Left forelimb (tissue), 1 donor: Measurements from ENCODE around the gene HMCN1.
"Not testable (repeated sequence)": the region's sequence is repeated elsewhere in the genome, so short reads cannot be mapped to it uniquely, and the experiment has no call there.

Source experiments
- DNase-seq: peaks from one replicate; pipeline ENCODE4 v3.0.0-alpha.2; 2018; ENCODE audit warnings: low spot score

HMCN1 gene

GRCh38 chr1:186202776-186203175 is 468.6 kb downstream of the HMCN1 start:
- DNase-seq, result no peak

GRCh38 chr1:186206048-186206570 is 471.9 kb downstream of the HMCN1 start:
- DNase-seq, result no peak

DNA sequence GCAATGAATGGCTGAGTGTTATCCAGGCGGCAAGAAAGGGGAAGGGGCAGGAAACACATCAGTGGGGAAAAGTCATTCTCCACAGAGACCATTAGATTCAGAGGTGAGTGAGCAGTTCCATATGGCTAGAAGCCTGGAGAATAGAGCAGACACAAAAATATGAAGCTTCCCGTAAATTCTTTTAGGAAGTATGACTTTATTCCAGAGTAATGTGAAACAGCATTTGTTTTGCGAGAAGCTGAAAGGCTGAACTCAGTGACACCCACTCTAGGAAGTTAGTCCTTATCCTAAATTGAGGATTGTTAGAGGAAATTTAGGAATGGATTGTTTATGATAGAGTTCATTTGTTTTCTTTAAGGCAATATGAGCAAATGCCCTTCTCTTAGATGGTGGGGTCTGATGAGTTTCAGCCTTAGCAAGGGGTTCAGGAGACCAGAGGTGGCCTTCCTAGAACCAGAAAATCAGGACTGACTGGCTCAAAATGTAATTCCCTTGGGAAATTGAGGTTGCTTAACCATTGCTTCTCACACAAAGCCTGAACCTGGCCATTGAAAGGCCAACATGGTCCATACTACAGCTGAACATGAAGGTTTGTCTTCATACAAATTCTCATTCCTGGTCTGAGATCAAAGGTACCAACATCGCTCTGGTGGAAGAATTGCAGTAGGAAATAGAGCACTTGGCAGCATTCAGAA is 473.3 kb downstream of the HMCN1 start:
- DNase-seq, result no peak

DNA sequence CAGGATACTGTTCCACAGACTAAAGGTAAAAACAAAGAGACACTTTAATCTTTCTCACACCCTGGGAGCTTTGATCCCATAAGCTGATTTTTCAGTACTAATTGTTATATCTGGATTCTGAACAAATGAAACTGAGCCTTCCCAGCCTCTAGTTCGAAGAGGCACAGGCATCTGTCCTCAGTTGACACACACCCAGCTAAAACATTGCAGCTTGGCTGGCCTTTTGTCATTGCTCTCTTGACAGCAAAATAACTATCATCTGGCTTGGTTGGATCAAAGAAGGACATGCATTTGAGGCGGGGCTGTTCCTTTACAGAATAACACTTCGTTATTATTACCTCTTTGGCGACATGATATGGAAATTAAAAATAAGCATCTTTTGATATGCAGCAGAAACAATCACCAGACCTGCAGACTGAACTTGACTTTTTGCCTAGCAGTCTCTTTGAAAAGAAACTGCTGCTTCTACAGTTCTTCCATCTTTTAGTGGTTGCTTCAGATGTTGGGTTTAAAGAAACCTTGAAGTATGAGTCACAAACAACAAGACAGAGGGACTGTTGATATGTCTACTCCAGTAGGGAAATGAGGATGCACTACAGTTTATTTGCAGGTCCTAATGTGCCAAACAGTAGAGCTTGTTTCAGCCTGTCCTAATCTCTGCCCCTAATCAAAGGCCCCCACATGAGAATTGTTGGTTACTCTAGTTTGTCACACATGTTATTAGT is 474.4 kb downstream of the HMCN1 start:
- no peak for DNase-seq

GRCh38 chr1:186210258-186210657 is 476.1 kb downstream of the HMCN1 start:
- DNase-seq, result no peak

- DNase-seq, result not testable (repeated sequence)
Observed at GRCh38 chr1:186211583-186211982, 477.4 kb downstream of the HMCN1 start.

DNA sequence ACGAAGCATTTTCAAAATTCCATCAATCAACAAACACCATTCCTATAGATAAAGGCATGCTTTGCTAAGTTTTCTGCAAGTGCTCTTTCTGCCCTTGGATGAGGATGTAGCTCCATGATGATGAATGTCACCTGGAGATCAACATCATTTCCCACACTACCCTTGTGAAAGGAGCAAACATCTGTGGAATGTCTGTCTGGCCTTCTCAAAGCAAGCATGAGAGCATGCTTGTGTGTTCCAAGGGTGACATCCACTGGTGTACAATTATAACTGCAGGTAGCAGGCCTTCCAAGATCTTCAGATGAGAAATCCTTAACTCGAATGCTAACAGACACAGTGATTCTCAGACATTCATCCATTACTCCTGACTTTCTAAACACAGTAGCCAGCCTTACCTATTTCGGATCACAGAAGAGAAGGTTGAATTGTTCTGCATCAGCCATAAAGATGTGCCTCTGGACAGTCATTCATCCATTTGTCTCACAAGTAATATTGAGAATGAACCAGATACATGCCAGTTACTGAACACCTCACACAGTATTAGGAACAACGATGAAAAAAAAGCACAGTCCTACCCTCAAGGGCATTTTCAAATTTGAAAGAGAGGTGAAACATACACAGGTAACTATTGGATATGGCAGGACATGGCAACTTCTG is 478.5 kb downstream of the HMCN1 start:
- peak; percentile 69 for DNase-seq

DNA sequence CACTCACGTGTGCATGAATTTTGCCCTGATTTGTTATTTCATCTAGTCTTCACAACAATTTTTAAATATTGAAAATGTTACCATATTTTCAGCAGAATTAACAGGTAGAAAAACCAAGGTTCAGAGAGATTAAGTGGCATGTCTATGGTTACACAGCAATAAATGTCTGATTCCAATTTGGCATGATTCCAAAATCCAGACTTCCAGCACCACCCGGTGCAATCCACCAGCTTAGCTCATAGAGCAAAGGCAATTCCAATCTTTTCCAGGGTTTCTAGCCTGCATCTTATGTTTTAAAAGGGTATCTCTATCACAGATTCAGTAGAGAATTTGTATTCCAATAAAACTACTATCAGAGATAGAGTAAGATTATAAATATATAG is 479.0 kb downstream of the HMCN1 start:
- no peak for DNase-seq

GRCh38 chr1:186214791-186215190 is 480.6 kb downstream of the HMCN1 start:
- no peak for DNase-seq

DNA sequence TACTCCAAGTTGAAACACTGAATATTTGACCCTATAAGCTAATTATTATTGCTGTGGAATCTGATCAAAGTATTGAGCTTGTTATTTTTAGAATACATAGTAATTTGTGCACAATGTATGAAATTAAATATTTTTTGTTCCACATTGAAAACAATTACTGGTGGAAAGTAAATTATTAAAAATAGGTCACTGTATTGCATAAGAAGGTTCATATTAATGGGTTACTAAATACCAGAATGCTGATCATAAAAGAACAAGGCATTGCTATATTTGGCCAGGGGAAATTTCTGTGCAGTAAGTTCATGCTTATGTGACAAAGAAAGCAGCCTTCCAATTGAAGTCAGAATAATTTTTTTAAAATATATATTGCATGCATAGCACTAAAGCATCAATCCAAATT is 481.4 kb downstream of the HMCN1 start:
- no peak for DNase-seq

- DNase-seq, result no peak
Observed at GRCh38 chr1:186218654-186219352, 484.6 kb downstream of the HMCN1 start.

DNA sequence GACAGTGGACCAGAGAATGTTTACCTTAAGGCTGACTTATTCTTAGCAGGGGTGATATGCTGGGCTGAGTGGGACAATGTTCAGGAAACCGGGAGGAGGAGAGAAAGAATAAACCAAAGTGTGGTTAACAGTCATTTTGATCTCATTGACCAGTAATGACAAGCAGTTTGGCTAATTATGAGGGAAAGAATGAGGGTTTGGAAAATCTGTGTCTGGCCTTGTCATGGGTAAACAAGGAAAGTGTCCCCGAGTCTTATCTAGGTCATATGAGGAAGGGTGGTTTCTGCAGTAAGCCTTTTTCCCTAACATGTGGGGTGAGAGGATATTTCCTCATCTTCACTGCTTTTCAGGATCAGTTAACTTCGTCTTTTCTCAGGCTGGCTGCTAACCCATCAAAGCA is 485.9 kb downstream of the HMCN1 start:
- no peak for DNase-seq

DNA sequence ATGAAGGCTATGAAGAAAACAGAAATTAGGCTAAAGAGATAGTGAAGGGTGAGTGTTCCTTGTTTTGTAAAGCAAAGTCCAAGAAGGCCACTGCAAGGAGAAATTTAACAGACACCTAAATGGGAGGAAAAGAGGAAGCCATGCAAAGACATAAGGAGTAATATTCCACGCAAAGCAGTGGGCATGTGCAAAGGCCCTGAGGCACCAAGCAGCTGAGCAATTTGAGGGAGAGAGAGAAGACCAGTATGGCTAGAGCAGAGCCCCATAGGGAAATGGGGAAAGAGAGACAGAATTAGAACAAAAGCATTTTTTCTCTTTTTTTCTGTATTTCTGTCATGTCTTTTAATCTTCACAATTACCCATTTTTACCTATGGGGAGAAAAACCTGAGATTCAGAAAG is 486.7 kb downstream of the HMCN1 start:
- DNase-seq, result no peak

DNA sequence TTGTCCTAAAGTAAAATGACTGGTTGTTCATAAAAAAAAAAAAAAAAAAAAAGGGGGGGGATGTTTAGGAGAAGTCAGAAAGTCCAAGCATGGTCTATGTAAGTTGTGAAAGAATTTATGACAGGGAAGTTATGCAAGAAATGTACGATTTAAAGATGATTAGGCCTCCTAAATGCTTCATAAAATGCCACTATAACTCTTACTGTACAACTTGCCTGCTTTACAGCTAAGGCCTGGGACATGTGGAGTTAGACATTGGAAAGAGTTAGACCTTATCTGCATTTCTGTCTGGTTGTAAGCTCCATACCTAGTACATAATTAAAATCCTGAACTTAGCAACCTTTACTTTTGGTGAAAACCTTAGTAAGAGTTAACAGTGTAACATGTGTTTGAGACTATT is 490.9 kb downstream of the HMCN1 start:
- no peak for DNase-seq

GRCh38 chr1:186228749-186229148 is 494.6 kb downstream of the HMCN1 start:
- DNase-seq, result no peak

DNA sequence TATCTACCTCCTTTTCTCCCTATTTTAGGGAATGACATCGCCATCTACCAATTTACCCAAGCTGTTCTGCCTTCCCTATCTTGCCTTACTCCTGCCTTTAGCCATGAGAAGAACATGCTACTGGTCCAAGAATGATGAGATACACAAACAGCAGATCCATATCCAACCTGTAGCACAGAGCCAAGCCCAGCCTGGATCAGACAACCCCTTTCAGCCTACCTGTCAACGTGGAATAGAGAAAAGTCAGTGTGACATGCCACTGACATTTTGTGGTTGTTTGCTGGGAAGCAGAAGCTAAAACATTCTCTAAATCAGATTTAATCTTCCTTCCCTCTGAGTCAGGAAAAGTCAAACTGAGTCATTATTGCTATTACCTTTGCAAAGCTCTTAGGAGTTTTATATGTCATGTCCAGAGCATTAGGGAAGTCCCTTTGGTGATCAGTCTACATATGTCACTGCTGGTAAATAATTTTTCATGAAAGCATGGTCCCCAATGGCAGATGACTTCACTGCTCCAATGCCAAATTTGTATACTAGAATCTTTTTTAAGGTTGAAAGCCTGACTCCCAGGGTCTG is 497.8 kb downstream of the HMCN1 start:
- no peak for DNase-seq

- DNase-seq, result no peak
Observed at GRCh38 chr1:186234976-186235686, 500.9 kb downstream of the HMCN1 start.

DNA sequence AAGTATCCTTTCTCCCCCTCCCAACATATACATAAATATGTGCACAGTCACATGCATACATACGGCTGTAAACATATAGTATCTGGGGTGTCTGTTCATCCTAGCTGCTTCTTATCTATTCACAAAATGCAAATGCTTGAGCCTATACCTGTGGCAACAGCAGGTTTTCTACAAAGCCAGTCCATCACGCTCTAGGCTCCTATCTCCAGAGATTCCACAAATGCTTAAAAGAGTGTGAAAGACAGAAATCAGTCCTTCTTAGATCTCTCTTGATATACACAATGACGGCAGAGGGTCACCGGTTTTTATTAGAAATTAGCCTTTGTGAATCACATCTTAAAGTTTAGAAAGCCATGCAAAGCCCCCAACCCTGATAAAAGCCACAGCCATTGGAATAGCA is 501.5 kb downstream of the HMCN1 start:
- DNase-seq, result no peak

DNA sequence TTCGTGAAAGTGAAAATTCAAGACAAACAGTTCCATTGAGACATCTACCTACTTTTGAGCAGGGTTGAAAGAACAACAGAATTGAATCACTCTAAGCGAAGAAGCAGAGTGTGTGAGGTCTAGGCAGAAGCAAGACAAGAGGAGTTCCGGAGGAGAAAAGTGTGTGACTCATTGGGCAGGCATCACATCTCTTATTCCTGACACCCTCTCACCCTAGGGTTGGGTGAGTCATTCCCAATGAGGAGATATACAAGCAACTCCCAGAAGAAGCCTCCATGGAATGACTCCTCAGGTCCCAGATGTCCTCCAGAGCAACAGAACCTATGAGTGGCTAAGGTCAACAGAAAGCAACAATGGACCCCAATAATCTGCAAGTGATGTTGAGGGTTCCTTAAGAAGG is 502.7 kb downstream of the HMCN1 start:
- DNase-seq, result no peak

DNA sequence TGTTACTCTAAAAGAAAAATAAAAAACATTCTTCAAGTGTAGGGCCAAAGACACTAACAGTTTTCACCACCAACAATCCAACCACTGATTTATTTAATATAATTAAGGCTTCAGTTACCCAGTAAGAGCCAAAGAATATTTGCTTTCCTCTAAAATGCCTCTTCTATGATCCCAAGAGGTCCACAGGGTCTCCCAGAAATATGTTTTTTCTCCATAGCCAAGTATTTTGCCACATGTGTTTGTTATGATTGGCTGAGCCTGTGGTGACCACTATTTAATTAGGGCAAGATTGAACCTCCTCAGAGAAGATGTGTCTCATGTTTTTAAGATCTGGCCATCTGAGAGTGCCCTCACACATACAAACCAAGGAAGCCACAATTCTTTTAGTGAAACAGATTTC is 505.0 kb downstream of the HMCN1 start:
- no peak for DNase-seq

- DNase-seq, result no peak
Observed at GRCh38 chr1:186240436-186240835, 506.2 kb downstream of the HMCN1 start.
